Measurements from ENCODE around the gene CEBPA. TPM values are rescaled to one million over a fixed set of nuclear protein-coding genes. Genes with fewer than 3 reads are reported as not detected.

CEBPA gene
- polyA plus RNA-seq, 3 donors, result 33.6 to 335 (median 60.3) TPM

Other genes starting within 250 kb of the CEBPA start
- 1 to 10 TPM; 2.2 to 4.1 (median 2.6) TPM for gene RHPN2, start 237.6 kb downstream of the CEBPA start, polyA plus RNA-seq
- gene GPATCH1, start 221.4 kb downstream of the CEBPA start, polyA plus RNA-seq, result 1 to 10 TPM; 2.9 to 4.7 (median 3.7) TPM
- gene WDR88, start 170.4 kb downstream of the CEBPA start, polyA plus RNA-seq, result not detected
- gene LRP3, start 108.2 kb downstream of the CEBPA start, polyA plus RNA-seq, result 10 to 100 TPM; 11.1 to 42.5 (median 32.2) TPM
- gene SLC7A10, start 76.7 kb downstream of the CEBPA start, polyA plus RNA-seq, result 100 to 1,000 TPM in 1 of 3 donors, 10 to 100 TPM in 1, 1 to 10 TPM in 1; 9.3 to 193 (median 32.8) TPM
- 10 to 100 TPM in 2 of 3 donors, 1 to 10 TPM in 1; 8.3 to 19.3 (median 15.4) TPM for gene CEBPG, start 71.2 kb upstream of the CEBPA start, polyA plus RNA-seq
- gene PEPD, start 219.3 kb upstream of the CEBPA start, polyA plus RNA-seq, result 100 to 1,000 TPM in 1 of 3 donors, 10 to 100 TPM in 2; 23.5 to 129 (median 79.8) TPM